ENCODE results near the gene DERL3. TPM values are rescaled to one million over a fixed set of nuclear protein-coding genes. Genes with fewer than 3 reads are reported as not detected.

Gene DERL3
- total and polyA plus RNA-seq, 2 of the 13 experiments (the other 11 are each of a cell fraction or from before 2014, with no cell fraction given), result not detected

DNA sequence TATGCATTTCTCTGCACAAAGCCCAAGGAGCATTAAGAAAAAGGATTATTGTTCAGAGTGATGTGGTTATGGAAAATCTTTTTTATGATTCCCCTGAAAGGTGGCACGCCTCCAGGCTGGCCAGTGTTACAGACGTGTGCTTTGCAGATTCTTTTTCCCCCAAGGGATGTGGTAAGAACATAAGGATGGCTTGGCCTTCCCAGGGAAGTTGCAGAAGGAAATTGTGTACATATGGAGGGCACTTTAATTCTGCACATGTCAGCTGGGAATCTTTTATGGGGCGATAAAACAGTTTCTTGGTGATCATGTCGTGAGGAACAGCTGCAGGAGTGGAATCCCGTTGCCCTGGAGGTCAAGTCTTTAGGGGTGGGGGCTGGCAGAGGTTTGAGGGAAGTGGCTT, 42.3 kb downstream of the DERL3 start (continued):
- no peak for TF ChIP-seq RAD51 (IDR thresholded peaks at IDR 0.05; ENCODE audit: borderline replicate concordance)
- TF ChIP-seq, protein P1, sequence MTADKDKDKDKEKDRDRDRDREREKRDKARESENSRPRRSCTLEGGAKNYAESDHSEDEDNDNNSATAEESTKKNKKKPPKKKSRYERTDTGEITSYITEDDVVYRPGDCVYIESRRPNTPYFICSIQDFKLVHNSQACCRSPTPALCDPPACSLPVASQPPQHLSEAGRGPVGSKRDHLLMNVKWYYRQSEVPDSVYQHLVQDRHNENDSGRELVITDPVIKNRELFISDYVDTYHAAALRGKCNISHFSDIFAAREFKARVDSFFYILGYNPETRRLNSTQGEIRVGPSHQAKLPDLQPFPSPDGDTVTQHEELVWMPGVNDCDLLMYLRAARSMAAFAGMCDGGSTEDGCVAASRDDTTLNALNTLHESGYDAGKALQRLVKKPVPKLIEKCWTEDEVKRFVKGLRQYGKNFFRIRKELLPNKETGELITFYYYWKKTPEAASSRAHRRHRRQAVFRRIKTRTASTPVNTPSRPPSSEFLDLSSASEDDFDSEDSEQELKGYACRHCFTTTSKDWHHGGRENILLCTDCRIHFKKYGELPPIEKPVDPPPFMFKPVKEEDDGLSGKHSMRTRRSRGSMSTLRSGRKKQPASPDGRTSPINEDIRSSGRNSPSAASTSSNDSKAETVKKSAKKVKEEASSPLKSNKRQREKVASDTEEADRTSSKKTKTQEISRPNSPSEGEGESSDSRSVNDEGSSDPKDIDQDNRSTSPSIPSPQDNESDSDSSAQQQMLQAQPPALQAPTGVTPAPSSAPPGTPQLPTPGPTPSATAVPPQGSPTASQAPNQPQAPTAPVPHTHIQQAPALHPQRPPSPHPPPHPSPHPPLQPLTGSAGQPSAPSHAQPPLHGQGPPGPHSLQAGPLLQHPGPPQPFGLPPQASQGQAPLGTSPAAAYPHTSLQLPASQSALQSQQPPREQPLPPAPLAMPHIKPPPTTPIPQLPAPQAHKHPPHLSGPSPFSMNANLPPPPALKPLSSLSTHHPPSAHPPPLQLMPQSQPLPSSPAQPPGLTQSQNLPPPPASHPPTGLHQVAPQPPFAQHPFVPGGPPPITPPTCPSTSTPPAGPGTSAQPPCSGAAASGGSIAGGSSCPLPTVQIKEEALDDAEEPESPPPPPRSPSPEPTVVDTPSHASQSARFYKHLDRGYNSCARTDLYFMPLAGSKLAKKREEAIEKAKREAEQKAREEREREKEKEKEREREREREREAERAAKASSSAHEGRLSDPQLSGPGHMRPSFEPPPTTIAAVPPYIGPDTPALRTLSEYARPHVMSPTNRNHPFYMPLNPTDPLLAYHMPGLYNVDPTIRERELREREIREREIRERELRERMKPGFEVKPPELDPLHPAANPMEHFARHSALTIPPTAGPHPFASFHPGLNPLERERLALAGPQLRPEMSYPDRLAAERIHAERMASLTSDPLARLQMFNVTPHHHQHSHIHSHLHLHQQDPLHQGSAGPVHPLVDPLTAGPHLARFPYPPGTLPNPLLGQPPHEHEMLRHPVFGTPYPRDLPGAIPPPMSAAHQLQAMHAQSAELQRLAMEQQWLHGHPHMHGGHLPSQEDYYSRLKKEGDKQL (CRISPR knock-in tag; IDR thresholded peaks at IDR 0.05; ENCODE audit: low read depth), result no peak
- TF ChIP-seq CHCHD3 (CRISPR knock-in tag; IDR thresholded peaks at IDR 0.05), result no peak
- TF ChIP-seq SATB2 (CRISPR knock-in tag; IDR thresholded peaks at IDR 0.05), result no peak
- no peak for TF ChIP-seq HOXA3 (CRISPR knock-in tag; IDR thresholded peaks at IDR 0.05)
- no peak for TF ChIP-seq NFKB2 (CRISPR knock-in tag; IDR thresholded peaks at IDR 0.05; ENCODE audit: borderline replicate concordance)
- TF ChIP-seq KMT2A (CRISPR knock-in tag; IDR thresholded peaks at IDR 0.05), result no peak
- TF ChIP-seq JUND (CRISPR knock-in tag; IDR thresholded peaks at IDR 0.05), result no peak
- TF ChIP-seq ZNF333 (CRISPR knock-in tag; IDR thresholded peaks at IDR 0.05; ENCODE audit: borderline replicate concordance), result no peak
- TF ChIP-seq, protein P2, sequence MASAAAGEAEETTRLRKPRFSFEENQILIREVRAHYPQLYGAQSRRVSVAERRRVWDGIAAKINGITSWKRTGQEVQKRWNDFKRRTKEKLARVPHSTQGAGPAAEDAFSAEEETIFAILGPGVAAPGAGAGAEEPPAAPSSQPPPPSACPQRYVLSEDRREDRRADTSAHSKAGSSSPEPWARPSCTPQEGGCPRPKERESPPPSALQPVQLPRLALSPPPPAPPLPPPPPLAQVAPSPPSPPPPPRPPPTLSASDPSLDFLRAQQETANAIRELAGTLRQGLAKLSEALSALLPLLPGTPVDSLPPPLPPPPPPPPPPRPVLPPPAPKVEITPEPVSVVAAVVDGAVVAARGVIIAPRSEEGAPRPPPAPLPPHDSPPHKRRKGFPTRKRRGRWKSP (CRISPR knock-in tag; IDR thresholded peaks at IDR 0.05), result no peak
- TF ChIP-seq ZNF703 (CRISPR knock-in tag; IDR thresholded peaks at IDR 0.05; ENCODE audit: borderline replicate concordance), result no peak
- TF ChIP-seq MIXL1 (CRISPR knock-in tag; IDR thresholded peaks at IDR 0.05), result no peak
- TF ChIP-seq ZNF570 (CRISPR knock-in tag; IDR thresholded peaks at IDR 0.05; ENCODE audit: borderline replicate concordance), result no peak
